KMS-11 (cell line): ENCODE data around the gene KRT25.

Experiments used
- H2AFZ ChIP-seq: fragments of 200-600 bp; sonication (generic); 2 replicates; pipeline ENCODE4 v1.6.1; 2016; ENCODE audit warnings: antibody characterized with exemption, mixed run types, low read depth
- H3K27ac ChIP-seq: fragments of 200-600 bp; sonication (generic); 2 replicates; pipeline ENCODE4 v1.6.1; 2016; ENCODE audit warnings: mild to moderate bottlenecking, mixed run types
- H3K27me3 ChIP-seq: fragments of 200-600 bp; sonication (generic); 2 replicates; pipeline ENCODE4 v1.6.1; 2017; ENCODE audit warnings: mild to moderate bottlenecking, low read depth, mixed run types, moderate library complexity; ENCODE audit not compliant: insufficient read depth
- H3K36me3 ChIP-seq: fragments of 200-600 bp; sonication (generic); 2 replicates; pipeline ENCODE4 v1.6.1; 2017; ENCODE audit warnings: mild to moderate bottlenecking, mixed run types; ENCODE audit not compliant: insufficient read depth
- H3K4me1 ChIP-seq: fragments of 200-600 bp; sonication (generic); 2 replicates; pipeline ENCODE4 v1.6.1; 2016; ENCODE audit warnings: mild to moderate bottlenecking, low read depth, mixed run types; ENCODE audit not compliant: poor library complexity, severe bottlenecking
- H3K4me2 ChIP-seq: fragments of 200-600 bp; sonication (generic); 2 replicates; pipeline ENCODE4 v1.7.0; 2016; ENCODE audit warnings: mild to moderate bottlenecking, mixed run types
- H3K4me3 ChIP-seq: fragments of 200-600 bp; sonication (generic); IDR thresholded peaks from 2 replicates; pipeline ENCODE4 v1.6.1; 2017; ENCODE audit warnings: low read depth, low read length, mixed read lengths; ENCODE audit not compliant: insufficient read depth
- H3K79me2 ChIP-seq: fragments of 200-600 bp; sonication (generic); 2 replicates; pipeline ENCODE4 v1.6.1; 2016; ENCODE audit warnings: low read depth, mixed run types; ENCODE audit not compliant: insufficient read depth
- H3K9ac ChIP-seq: fragments of 200-600 bp; sonication (generic); 2 replicates; pipeline ENCODE4 v1.6.1; 2016; ENCODE audit warnings: mild to moderate bottlenecking, mixed run types
- H4K20me1 ChIP-seq: fragments of 200-600 bp; sonication (generic); 2 replicates; pipeline ENCODE4 v1.6.1; 2016; ENCODE audit warnings: mild to moderate bottlenecking, mixed run types; ENCODE audit not compliant: insufficient read depth
- TF ChIP-seq, protein P1 (sequence below): fragments of 200-600 bp; sonication (generic); conservative IDR thresholded peaks from 2 replicates; pipeline ENCODE4 v1.6.1; 2017; ENCODE audit warnings: low read depth, mild to moderate bottlenecking, antibody characterized with exemption, low read length, moderate library complexity, mixed read lengths

The KRT25 gene

DNA sequence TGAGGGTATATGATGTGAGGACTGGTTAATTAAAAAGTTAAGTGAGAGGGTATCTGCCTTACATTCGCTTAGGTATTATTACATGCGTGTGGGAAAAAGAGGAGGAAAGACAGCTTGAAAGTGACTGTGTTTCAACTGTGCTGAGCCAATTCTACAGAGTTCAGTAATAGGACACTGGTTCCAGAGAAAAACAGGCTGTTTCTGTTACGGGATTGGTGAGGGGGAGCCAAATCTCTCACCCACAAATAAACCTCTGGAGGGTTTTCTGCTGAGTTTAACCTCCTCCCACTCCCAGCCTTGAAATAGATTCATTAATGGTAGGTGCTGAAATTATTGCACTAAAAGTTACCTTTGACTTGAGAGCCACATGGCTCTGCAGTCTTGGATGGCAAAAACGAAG lies 20.8 kb upstream of the KRT25 start:
- no peak overlapping the region for H3K9ac ChIP-seq
- no peaks in the 10 kb centered on the region for H3K36me3 ChIP-seq
- TF ChIP-seq, protein P1, sequence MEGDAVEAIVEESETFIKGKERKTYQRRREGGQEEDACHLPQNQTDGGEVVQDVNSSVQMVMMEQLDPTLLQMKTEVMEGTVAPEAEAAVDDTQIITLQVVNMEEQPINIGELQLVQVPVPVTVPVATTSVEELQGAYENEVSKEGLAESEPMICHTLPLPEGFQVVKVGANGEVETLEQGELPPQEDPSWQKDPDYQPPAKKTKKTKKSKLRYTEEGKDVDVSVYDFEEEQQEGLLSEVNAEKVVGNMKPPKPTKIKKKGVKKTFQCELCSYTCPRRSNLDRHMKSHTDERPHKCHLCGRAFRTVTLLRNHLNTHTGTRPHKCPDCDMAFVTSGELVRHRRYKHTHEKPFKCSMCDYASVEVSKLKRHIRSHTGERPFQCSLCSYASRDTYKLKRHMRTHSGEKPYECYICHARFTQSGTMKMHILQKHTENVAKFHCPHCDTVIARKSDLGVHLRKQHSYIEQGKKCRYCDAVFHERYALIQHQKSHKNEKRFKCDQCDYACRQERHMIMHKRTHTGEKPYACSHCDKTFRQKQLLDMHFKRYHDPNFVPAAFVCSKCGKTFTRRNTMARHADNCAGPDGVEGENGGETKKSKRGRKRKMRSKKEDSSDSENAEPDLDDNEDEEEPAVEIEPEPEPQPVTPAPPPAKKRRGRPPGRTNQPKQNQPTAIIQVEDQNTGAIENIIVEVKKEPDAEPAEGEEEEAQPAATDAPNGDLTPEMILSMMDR: no peak
- no peaks in the 10 kb centered on the region for H4K20me1 ChIP-seq
- H3K79me2 ChIP-seq: no peaks in the 10 kb centered on the region
- H3K4me1 ChIP-seq: no peaks in the 10 kb centered on the region
- no peak overlapping the region for H3K27ac ChIP-seq
- H3K27me3 ChIP-seq: no peaks in the 10 kb centered on the region
- H3K4me2 ChIP-seq: no peak overlapping the region
- no peak overlapping the region for H2AFZ ChIP-seq
- H3K4me3 ChIP-seq: no peak overlapping the region

DNA sequence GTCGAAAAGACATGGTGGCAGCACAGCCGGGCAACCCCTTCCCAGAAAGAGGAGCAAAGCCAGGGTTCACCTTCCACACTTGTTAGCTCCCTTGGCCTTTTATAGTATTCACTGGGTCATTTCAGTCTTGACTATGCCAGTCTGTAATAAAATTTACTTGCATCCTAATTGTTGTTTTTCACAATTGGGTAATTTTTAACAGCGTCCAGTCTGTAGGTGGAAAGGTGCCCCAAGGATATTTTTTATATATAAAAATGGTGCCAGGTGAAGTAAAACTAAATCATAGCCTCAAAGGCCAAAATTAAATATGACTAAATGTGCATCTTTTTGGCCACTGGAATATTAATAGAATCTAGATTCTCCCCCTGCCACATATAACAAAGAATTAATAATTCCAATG lies 17.0 kb upstream of the KRT25 start, which contains the start of gene KRT26:
Gene KRT26 (minus strand): TSS at position 101 of the 400 bp plus-strand sequence. CDS start 88 bp downstream, at position 13.
- TF ChIP-seq, protein P1: no peak
- Histone ChIP-seq H3K27ac (no peak within 1 kb of the TSS), H3K4me2 (no peak within 1 kb of the TSS), H3K36me3 (no peaks in the 10 kb centered on the region), H3K27me3 (no peaks in the 10 kb centered on the region), H3K4me3 (no peak within 1 kb of the TSS), H3K79me2 (no peaks in the 10 kb centered on the region), H2AFZ (no peak within 1 kb of the TSS), H3K4me1 (no peaks in the 10 kb centered on the region), H3K9ac (no peak within 1 kb of the TSS), H4K20me1 (no peaks in the 10 kb centered on the region)

DNA sequence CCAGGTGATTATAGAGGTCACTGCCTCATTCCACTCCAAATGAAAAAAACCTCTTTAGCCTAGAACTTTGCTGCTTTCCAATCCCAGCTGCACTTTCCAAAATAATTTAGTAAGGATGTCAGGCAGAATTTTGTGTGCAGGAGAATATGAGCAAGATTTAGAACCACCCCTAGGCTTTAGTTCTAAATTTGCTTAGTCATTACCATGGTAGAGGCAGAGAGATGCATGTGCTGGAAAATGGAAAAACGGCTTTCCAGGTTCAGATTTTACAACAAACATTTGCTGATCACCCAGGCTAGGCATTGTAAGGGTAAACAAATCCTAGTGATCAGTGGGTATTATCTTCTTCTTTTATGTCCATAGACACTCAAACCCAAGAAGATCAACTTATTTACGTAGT lies 10.5 kb upstream of the KRT25 start:
- no peak overlapping the region for H2AFZ ChIP-seq

DNA sequence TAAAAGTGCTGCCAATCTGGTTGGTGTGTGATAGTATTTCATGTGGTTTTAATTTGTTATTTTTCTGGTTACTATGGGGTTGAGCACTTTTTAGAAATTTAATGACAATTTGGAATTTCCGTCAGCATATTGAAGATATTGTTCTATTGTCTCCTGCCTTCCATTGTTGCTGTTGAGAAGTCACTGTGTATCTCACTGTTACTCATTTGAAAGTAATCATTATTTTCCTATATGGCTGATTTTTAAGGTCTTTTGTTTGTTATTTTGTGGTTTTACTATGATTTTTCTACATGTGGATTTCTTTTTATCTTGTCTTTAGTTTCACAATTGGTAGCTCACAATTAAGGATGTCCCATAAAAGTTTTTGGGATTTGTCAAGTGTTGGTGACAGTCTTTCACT lies 8.6 kb upstream of the KRT25 start:
- TF ChIP-seq, protein P1: no peak
- Histone ChIP-seq H3K4me2 (no peak overlapping the region), H3K4me3 (no peak overlapping the region), H3K36me3 (no peaks in the 10 kb centered on the region), H2AFZ (no peak overlapping the region), H3K9ac (no peak overlapping the region), H3K4me1 (no peaks in the 10 kb centered on the region), H3K27ac (no peak overlapping the region), H3K27me3 (no peaks in the 10 kb centered on the region), H4K20me1 (no peaks in the 10 kb centered on the region), H3K79me2 (no peaks in the 10 kb centered on the region)

More for the DNA sequence above, 10.5 kb upstream of the KRT25 start:
- H3K27me3 ChIP-seq: no peaks in the 10 kb centered on the region
- no peaks in the 10 kb centered on the region for H3K79me2 ChIP-seq
- H3K4me3 ChIP-seq: no peak overlapping the region
- TF ChIP-seq, protein P1: no peak
- no peak overlapping the region for H3K4me2 ChIP-seq
- H4K20me1 ChIP-seq: no peaks in the 10 kb centered on the region
- no peak overlapping the region for H3K9ac ChIP-seq
- no peaks in the 10 kb centered on the region for H3K36me3 ChIP-seq
- no peaks in the 10 kb centered on the region for H3K4me1 ChIP-seq
- no peak overlapping the region for H3K27ac ChIP-seq
